Activated naive CD8-positive, alpha-beta T cell (primary cell): ENCODE data around the gene ELL.

ENCODE experiments used
- H3K27ac Mint-ChIP-seq: one replicate; pipeline ENCODE4 v1.8.0; 2021; ENCODE audit warnings: mixed read lengths
- H3K27me3 Mint-ChIP-seq: one replicate; pipeline ENCODE4 v1.8.0; 2021; ENCODE audit warnings: mixed read lengths
- H3K36me3 Mint-ChIP-seq: one replicate; pipeline ENCODE4 v1.8.0; 2021; ENCODE audit warnings: mixed read lengths
- H3K4me1 Mint-ChIP-seq: one replicate; pipeline ENCODE4 v1.8.0; 2021; ENCODE audit warnings: low read depth, mixed read lengths
- H3K4me3 Mint-ChIP-seq: one replicate; pipeline ENCODE4 v1.8.0; 2021; ENCODE audit warnings: mild to moderate bottlenecking, mixed read lengths
- H3K9me3 Mint-ChIP-seq: one replicate; pipeline ENCODE4 v1.8.0; 2021; ENCODE audit warnings: low read depth, mixed read lengths

ELL gene

GRCh38 chr19:18428787-18429674 lies 92.8 kb downstream of the ELL start:
- H3K4me3 Mint-ChIP-seq = no peak overlapping the region

GRCh38 chr19:18428173-18428786 lies 93.6 kb downstream of the ELL start:
- Mint-ChIP-seq H3K4me1 (peaks cover 24% of the 10 kb centered on the region), H3K4me3 (no peak overlapping the region), H3K36me3 (no peaks in the 10 kb centered on the region), H3K27ac (no peak overlapping the region), H3K27me3 (no peaks in the 10 kb centered on the region), H3K9me3 (no peaks in the 10 kb centered on the region)

More at GRCh38 chr19:18428787-18429674, 92.8 kb downstream of the ELL start:
- H3K9me3 Mint-ChIP-seq = no peaks in the 10 kb centered on the region
- H3K4me1 Mint-ChIP-seq = peaks cover 24% of the 10 kb centered on the region
- no peaks in the 10 kb centered on the region for H3K27me3 Mint-ChIP-seq
- H3K27ac Mint-ChIP-seq = no peak overlapping the region
- no peaks in the 10 kb centered on the region for H3K36me3 Mint-ChIP-seq

DNA sequence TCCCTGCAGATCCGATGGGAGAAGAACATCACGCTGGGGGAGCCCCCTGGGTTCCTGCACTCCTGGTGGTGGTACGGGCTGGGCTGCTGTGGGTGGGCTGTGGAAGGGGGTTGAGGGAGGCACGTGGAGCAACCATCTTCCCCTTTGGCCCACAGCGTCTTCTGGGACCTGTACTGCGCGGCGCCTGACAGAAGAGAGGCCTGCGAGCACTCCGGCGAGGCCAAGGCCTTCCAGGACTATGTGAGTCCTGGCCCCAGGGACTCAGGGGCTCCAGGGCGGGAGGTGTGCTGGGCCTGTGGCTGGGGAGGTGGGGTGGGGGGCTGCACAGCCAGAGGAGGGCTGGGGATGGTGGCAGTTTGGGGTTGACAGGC lies 94.1 kb downstream of the ELL start:
- H3K4me3 Mint-ChIP-seq = no peak overlapping the region
- H3K27me3 Mint-ChIP-seq = no peaks in the 10 kb centered on the region
- peaks cover 29% of the 10 kb centered on the region for H3K4me1 Mint-ChIP-seq
- no peaks in the 10 kb centered on the region for H3K9me3 Mint-ChIP-seq
- H3K27ac Mint-ChIP-seq = no peak overlapping the region
- H3K36me3 Mint-ChIP-seq = no peaks in the 10 kb centered on the region

GRCh38 chr19:18427080-18427742 lies 94.7 kb downstream of the ELL start:
- peaks cover 28% of the 10 kb centered on the region for H3K4me1 Mint-ChIP-seq
- no peaks in the 10 kb centered on the region for H3K36me3 Mint-ChIP-seq
- no peaks in the 10 kb centered on the region for H3K27me3 Mint-ChIP-seq
- no peaks in the 10 kb centered on the region for H3K9me3 Mint-ChIP-seq
- H3K4me3 Mint-ChIP-seq = no peak overlapping the region
- no peak overlapping the region for H3K27ac Mint-ChIP-seq

DNA sequence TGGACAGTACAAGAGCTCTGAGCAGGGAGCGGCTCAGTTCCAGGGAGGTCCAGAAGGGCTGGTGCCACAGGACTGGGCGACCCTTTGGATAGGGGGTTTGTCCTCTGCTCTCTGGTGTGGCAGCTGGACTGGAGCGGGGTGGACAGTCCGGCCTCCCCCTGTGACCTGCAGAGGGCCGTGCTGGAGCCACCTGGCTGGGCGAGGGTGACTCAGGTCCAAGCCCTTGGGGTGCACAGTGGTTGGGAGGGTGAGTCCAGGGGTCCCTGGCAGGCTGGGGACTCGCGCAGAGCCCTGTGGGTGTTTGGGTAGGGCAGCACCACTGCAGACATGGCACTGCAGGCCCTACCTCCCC lies 95.5 kb downstream of the ELL start:
- Mint-ChIP-seq H3K4me3 (no peak overlapping the region), H3K27me3 (no peaks in the 10 kb centered on the region), H3K9me3 (no peaks in the 10 kb centered on the region), H3K27ac (no peak overlapping the region), H3K4me1 (peaks cover 33% of the 10 kb centered on the region), H3K36me3 (no peaks in the 10 kb centered on the region)

DNA sequence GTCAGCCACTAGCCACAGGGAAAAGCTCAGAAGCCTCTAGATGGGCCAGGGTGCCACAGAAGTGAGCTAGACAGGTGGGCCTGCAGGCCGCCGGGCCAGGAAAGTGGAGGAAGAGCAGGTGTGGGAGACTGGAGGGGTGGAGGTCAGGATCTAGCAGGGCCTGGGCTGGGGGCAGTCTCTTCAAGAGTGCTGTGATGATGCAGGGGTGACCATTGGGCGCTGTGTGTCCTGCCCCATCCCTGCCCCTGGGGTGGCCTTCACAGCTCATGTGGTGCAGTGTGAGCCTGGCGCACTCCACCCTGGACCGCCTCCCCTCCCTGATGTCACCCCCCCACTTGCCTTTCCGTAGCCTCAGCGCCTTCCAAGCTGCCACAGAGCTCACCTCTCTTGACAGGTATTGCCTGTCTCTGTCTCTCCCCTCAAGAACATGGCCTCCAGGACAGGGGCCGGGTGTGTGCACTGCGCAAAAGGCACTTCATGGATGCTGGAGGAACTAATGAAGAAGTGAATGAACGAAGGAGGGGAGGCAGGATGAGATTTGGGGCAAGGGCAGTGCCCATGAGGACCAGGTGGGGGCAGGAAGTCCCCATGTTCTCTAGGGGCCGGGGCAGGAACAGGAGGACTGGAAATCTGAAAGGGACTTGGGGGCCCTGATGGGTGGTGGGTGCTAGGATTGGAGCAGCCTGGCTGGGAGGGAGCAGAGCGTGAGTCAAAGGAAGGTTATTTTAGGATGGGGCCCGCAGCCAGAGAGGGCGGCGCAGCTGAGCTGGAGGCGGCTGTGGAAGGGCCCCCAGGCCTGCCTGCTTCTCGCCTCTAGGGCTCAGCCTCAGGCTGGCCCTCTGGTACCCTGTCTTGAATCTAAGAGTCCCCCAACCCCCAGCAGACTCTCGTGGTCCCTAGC lies 96.1 kb downstream of the ELL start:
- Mint-ChIP-seq H3K27me3 (no peaks in the 10 kb centered on the region), H3K27ac (no peak overlapping the region), H3K4me3 (no peak overlapping the region), H3K36me3 (no peaks in the 10 kb centered on the region), H3K9me3 (no peaks in the 10 kb centered on the region), H3K4me1 (peaks cover 40% of the 10 kb centered on the region)

- H3K36me3 Mint-ChIP-seq = no peaks in the 10 kb centered on the region
- no peaks in the 10 kb centered on the region for H3K27me3 Mint-ChIP-seq
- no peaks in the 10 kb centered on the region for H3K9me3 Mint-ChIP-seq
- H3K27ac Mint-ChIP-seq = no peak overlapping the region
- H3K4me3 Mint-ChIP-seq = no peak overlapping the region
- peaks cover 42% of the 10 kb centered on the region for H3K4me1 Mint-ChIP-seq
Observed at GRCh38 chr19:18424890-18425514, 96.9 kb downstream of the ELL start.

DNA sequence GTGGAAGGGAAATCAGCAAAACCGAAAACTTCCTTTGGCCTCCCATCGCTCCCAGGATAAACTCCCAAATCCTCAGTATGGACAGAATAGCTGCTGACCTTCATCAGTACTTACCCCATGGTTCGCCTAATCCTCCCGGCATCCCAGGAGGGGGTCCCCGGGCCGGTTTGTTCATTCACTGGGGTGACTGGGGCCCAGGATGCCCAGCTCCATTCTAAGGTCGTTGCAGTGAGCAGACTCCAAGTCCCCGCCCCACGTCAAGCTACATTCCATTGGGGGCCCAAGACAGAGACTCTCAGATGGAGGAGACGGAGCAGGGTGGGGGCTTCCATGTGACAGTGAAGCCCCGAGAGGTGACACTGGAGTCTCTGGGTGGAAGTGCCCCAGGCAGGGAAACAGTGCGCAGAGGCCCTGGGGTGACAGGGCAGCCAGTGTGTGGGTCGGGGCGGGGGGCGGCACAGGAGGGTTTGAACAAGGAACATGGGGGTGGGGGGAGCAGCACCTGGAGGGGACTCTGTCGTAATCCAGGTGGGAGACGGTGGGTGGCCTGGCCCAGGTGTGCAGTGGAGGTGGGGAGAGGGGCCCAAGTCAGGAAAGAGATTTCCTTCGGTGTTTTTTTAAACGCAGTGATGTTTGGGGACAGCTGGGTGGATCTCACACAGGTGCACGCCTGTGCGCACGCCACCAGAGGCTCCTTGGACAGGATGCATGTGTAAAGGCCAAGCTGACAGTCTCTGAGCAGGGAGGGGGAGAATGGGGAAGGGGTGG lies 97.6 kb downstream of the ELL start:
- no peaks in the 10 kb centered on the region for H3K27me3 Mint-ChIP-seq
- peaks cover 37% of the 10 kb centered on the region for H3K4me1 Mint-ChIP-seq
- no peak overlapping the region for H3K27ac Mint-ChIP-seq
- no peak overlapping the region for H3K4me3 Mint-ChIP-seq
- no peaks in the 10 kb centered on the region for H3K36me3 Mint-ChIP-seq
- no peaks in the 10 kb centered on the region for H3K9me3 Mint-ChIP-seq

DNA sequence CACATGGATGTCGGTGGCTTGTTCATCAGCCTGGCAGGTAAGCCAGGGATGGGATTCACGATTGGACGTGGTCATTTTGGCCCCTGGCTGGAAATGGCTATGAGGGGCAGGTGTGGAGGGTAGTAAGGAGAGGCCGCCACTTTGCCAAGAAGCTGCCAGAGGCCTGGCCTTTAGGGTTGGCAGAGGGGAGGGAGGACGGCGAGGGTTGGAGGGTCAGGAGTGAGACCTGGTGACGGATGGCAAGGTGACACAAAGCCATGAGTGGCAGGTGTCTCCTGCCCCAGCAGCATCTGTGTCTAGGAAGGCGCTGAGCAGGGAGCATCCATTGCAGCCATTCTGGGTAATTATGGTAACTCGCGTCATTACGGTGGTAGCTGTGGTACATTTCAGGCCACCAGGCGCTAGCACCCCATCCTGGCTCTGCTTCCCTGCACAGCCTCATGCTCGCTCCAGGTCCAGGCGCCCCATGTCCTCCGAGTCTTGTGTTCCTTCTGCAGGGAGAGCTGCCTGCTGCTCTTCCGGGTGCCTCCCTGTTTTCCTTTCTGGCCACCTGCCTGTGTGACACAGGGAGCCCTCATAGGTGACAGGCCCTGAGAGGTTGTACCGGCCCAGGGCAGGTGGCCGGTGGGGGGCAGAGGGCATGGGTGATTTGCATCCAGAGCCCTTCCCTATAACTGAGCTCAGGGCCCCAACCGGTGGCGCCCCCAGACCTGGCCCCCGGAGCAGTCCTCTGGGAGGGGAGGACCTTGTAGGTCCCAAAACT lies 98.4 kb downstream of the ELL start:
- H3K4me1 Mint-ChIP-seq = peaks cover 42% of the 10 kb centered on the region
- no peak overlapping the region for H3K4me3 Mint-ChIP-seq
- H3K27ac Mint-ChIP-seq = peak overlapping the region; percentile 61

GRCh38 chr19:18422530-18423191 lies 99.2 kb downstream of the ELL start:
- H3K36me3 Mint-ChIP-seq = no peaks in the 10 kb centered on the region
- no peaks in the 10 kb centered on the region for H3K9me3 Mint-ChIP-seq
- H3K27me3 Mint-ChIP-seq = no peaks in the 10 kb centered on the region
- H3K4me3 Mint-ChIP-seq = peak overlapping the region; percentile 93
- H3K27ac Mint-ChIP-seq = peak overlapping the region; percentile 61
- peaks cover 49% of the 10 kb centered on the region for H3K4me1 Mint-ChIP-seq

More for the DNA sequence above, 98.4 kb downstream of the ELL start:
- H3K9me3 Mint-ChIP-seq = no peaks in the 10 kb centered on the region
- H3K27me3 Mint-ChIP-seq = no peaks in the 10 kb centered on the region
- no peaks in the 10 kb centered on the region for H3K36me3 Mint-ChIP-seq

GRCh38 chr19:18421371-18421959 lies 100.4 kb downstream of the ELL start:
- H3K9me3 Mint-ChIP-seq = no peaks in the 10 kb centered on the region
- no peaks in the 10 kb centered on the region for H3K27me3 Mint-ChIP-seq
- no peaks in the 10 kb centered on the region for H3K36me3 Mint-ChIP-seq
- peaks cover 54% of the 10 kb centered on the region for H3K4me1 Mint-ChIP-seq
- H3K27ac Mint-ChIP-seq = peak overlapping the region; percentile 50
- H3K4me3 Mint-ChIP-seq = peak overlapping the region; percentile 93

DNA sequence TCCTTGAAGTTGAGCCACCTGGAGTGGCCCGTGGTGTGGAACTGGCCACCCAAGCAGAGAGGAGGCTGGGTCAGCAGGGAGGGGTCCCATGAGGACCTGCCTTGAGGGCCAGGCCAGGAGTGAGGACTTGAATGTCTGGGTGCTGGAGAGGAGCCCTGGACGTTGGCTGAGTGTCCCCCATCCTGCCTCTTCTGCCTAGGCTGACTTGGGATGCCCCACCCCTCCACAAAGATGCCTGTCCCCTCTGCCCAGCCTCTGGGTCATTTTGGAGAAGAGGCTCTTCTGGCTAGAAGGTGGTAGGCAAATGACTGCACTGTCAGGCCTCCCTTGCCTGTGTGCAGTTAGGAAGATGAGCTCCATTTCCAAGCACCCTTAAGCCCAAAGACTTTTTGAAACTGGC lies 100.9 kb downstream of the ELL start:
- Mint-ChIP-seq H3K4me3 (peak overlapping the region; percentile 93), H3K27me3 (no peaks in the 10 kb centered on the region), H3K4me1 (peaks cover 55% of the 10 kb centered on the region), H3K27ac (no peak overlapping the region), H3K36me3 (no peaks in the 10 kb centered on the region), H3K9me3 (no peaks in the 10 kb centered on the region)
